EH (cell line): ENCODE data around the gene GOLGA8B.
"Not testable (repeated sequence)": the region's sequence is repeated elsewhere in the genome, so short reads cannot be mapped to it uniquely, and the experiment has no call there.

Experiments
- DNase-seq: peaks from one replicate; pipeline ENCODE4 v3.0.0-alpha.2; 2015; ENCODE audit warnings: low read depth

Gene GOLGA8B

GRCh38 chr15:34560814-34561213 lies 22.6 kb downstream of the GOLGA8B start:
- not testable (repeated sequence) for DNase-seq

- DNase-seq = not testable (repeated sequence)
Observed at GRCh38 chr15:34559764-34560163, 23.7 kb downstream of the GOLGA8B start.

GRCh38 chr15:34555162-34555561 lies 28.3 kb downstream of the GOLGA8B start:
- not testable (repeated sequence) for DNase-seq

GRCh38 chr15:34554716-34555115 lies 28.7 kb downstream of the GOLGA8B start:
- not testable (repeated sequence) for DNase-seq

GRCh38 chr15:34554126-34554525 lies 29.3 kb downstream of the GOLGA8B start:
- DNase-seq = not testable (repeated sequence)

- not testable (repeated sequence) for DNase-seq
Observed at GRCh38 chr15:34550129-34550528, 33.3 kb downstream of the GOLGA8B start.

- DNase-seq = not testable (repeated sequence)
Observed at GRCh38 chr15:34549381-34549809, 34.1 kb downstream of the GOLGA8B start.

DNA sequence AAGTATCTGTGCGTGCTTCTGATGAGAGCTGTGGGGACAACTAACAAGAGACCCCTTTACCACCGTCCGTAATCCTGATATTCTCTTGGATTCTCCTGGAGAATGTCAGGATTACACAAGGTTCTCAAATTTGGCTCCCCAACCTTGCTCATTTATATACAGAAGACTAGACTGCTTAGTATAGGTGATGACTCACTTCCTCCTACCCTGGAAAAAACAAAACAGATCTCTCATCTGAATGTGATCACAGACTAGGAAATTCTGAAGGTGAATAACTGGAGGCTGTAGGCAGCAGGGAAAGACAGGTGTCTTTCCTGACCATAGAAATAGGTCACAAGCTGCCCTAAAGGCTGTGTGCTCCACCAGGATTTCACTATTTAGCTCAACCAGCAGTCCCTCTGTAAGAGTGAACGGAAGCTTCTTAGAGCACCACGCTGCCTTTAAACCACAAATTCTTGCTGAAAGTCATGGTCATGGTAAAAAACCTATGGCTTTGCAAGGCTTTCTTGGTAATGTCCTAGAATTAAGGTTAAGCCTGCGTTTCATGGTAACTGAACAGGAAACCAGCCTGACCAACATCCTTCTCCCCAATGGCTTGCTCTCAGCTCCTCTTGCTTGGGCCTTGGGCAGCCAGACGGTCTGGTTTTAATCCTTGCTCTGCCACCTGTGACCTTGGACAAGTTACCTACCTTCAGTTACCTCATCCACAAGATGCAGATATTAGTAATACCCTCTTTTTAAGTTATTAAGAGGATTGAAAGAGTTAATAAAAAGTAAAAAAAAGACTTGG lies 39.4 kb downstream of the GOLGA8B start:
- not testable (repeated sequence) for DNase-seq

- not testable (repeated sequence) for DNase-seq
Observed at GRCh38 chr15:34535857-34536256, 47.6 kb downstream of the GOLGA8B start.
